K562 (cell line): Measurements from ENCODE around the gene DYNC1H1. TPM values are rescaled to one million over a fixed set of nuclear protein-coding genes. Genes with fewer than 3 reads are reported as not detected.

Source experiments
- CBFA2T2 ChIP-seq: fragments of 450-650 bp; conservative IDR thresholded peaks from 2 replicates; pipeline ENCODE4 v1.6.1; 2017; ENCODE audit warnings: mild to moderate bottlenecking
- CBX3 ChIP-seq, 2 experiments: IDR thresholded peaks; 1 replicate in 1 of 2; 2 replicates in 1 of 2; pipeline ENCODE4 v1.6.1; 2012; ENCODE audit warnings: inconsistent platforms in 2 of 2, low read length in 2 of 2, borderline replicate concordance in 1 of 2, control low read depth in 1 of 2
- CREM ChIP-seq: IDR thresholded peaks from 2 replicates; pipeline ENCODE4 v1.6.1; 2014; ENCODE audit warnings: antibody characterized with exemption, low read depth
- EWSR1 ChIP-seq: fragments of 450-650 bp; IDR thresholded peaks from 2 replicates; pipeline ENCODE4 v1.6.1; 2018; ENCODE audit warnings: borderline replicate concordance, mild to moderate bottlenecking, low read depth, moderate library complexity; ENCODE audit not compliant: partially characterized antibody
- FIP1L1 ChIP-seq: fragments of 200-400 bp; formaldehyde crosslinking; IDR thresholded peaks from 2 replicates; pipeline ENCODE4 v1.6.1; 2018; ENCODE audit warnings: mild to moderate bottlenecking, low read depth, low read length; ENCODE audit not compliant: poor library complexity, severe bottlenecking
- ID3 ChIP-seq, 2 experiments: fragments of 250-450 bp in 1 of 2; fragments of 450-650 bp in 1 of 2; sonication (Bioruptor Pico) in 1 of 2; IDR thresholded peaks; 2 replicates each; pipeline versions ENCODE4 v1.6.1 to v1.8.0; 2016 to 2021; ENCODE audit warnings: mild to moderate bottlenecking in 2 of 2, moderate library complexity in 2 of 2, missing compliant biosample characterization in 1 of 2, missing genetic modification characterization in 1 of 2
- MCM2 ChIP-seq: fragments of 450-650 bp; IDR thresholded peaks from 2 replicates; pipeline ENCODE4 v1.6.1; 2017; ENCODE audit warnings: low read depth, mild to moderate bottlenecking
- MXD1 ChIP-seq: fragments of 250-450 bp; sonication (Bioruptor Pico); IDR thresholded peaks from 2 replicates; pipeline ENCODE4 v1.8.0; 2021; ENCODE audit warnings: borderline replicate concordance, mild to moderate bottlenecking, moderate library complexity; ENCODE audit not compliant: poor library complexity, severe bottlenecking
- NR2C1 ChIP-seq, 2 experiments: fragments of 450-650 bp; IDR thresholded peaks; 2 replicates each; pipeline ENCODE4 v1.6.1; 2017; ENCODE audit warnings: mild to moderate bottlenecking in 2 of 2, antibody characterized with exemption in 1 of 2, inconsistent platforms in 1 of 2, missing compliant biosample characterization in 1 of 2, missing genetic modification characterization in 1 of 2
- TEAD2 ChIP-seq: fragments of 450-650 bp; IDR thresholded peaks from 2 replicates; pipeline ENCODE4 v1.6.1; 2016; ENCODE audit warnings: missing genetic modification characterization, control low read depth, missing compliant biosample characterization
- TRIM24 ChIP-seq, 2 experiments: fragments of 450-650 bp; IDR thresholded peaks; 2 replicates each; pipeline ENCODE4 v1.6.1; 2016
- TRIM25 ChIP-seq: fragments of 450-650 bp; IDR thresholded peaks from 2 replicates; pipeline ENCODE4 v1.7.0; 2016; ENCODE audit warnings: borderline replicate concordance
- ZBTB11 ChIP-seq, 3 experiments: fragments of 200-800 bp in 1 of 3; fragments of 250-450 bp in 1 of 3; fragments of 450-650 bp in 1 of 3; sonication (Bioruptor Pico) in 1 of 3; sonication (Bioruptor generic) in 1 of 3; formaldehyde crosslinking in 1 of 3; IDR thresholded peaks; 2 replicates each; pipeline versions ENCODE4 v1.6.1 to v1.8.0; 2016 to 2022; ENCODE audit warnings: mild to moderate bottlenecking in 2 of 3, missing genetic modification characterization in 2 of 3, missing compliant biosample characterization in 1 of 3, moderate library complexity in 1 of 3
- ZBTB26 ChIP-seq: fragments of 450-650 bp; formaldehyde crosslinking; IDR thresholded peaks from 2 replicates; pipeline ENCODE4 v1.4.0; 2022; ENCODE audit warnings: missing genetic modification characterization
- ZBTB8A ChIP-seq: fragments of 450-650 bp; IDR thresholded peaks from 2 replicates; pipeline ENCODE4 v1.6.1; 2018; ENCODE audit warnings: mild to moderate bottlenecking, moderate library complexity; ENCODE audit not compliant: partially characterized antibody
- ZNF274 ChIP-seq: IDR thresholded peaks from 2 replicates; pipeline ENCODE4 v1.6.1; 2011; ENCODE audit warnings: low read depth, mild to moderate bottlenecking, low read length, moderate library complexity, borderline replicate concordance
- ZNF311 ChIP-seq: fragments of 250-450 bp; sonication (Bioruptor Pico); IDR thresholded peaks from 2 replicates; pipeline ENCODE4 v1.4.0; 2020; ENCODE audit warnings: mild to moderate bottlenecking, moderate library complexity
- ZNF449 ChIP-seq: fragments of 250-450 bp; sonication (Bioruptor Pico); IDR thresholded peaks from 2 replicates; pipeline ENCODE4 v1.8.0; 2022; ENCODE audit warnings: moderate library complexity, mild to moderate bottlenecking, inconsistent platforms
- polyA plus RNA-seq, 8 experiments: library from polyadenylated mRNA; depleted of rRNA in 4 of 8; stranded (reverse) in 5 of 8; unstranded in 3 of 8; fragments of >200 nt; fragmentation: Nextera tagmentation in 2 of 8; fragmentation: Illumina TruSeq in 1 of 8; extraction: Ambion mirVana in 2 of 8; extraction: Trizol in 1 of 8; gene quantifications; 2 replicates each; pipeline versions ENCODE4 v1.2.1 to v1.2.3, GENCODE V29; 2011 to 2014; ENCODE audit warnings: inconsistent platforms in 1 of 8, missing spikeins in 1 of 8
- total RNA-seq, 7 experiments: library from RNA; depleted of rRNA in 6 of 7; stranded (reverse); fragments of >200 nt in 6 of 7; fragmentation: Illumina TruSeq in 2 of 7; extraction: Trizol in 2 of 7; gene quantifications; 2 replicates each; pipeline versions ENCODE4 v1.2.1 to v1.2.3, GENCODE V29; 2011 to 2021; ENCODE audit warnings: low replicate concordance in 1 of 7

Gene DYNC1H1
- total and polyA plus RNA-seq, 9 of the 15 experiments (the other 6 are each of a cell fraction or from before 2014, with no cell fraction given) = 31.9 to 335 (median 115) TPM

DNA sequence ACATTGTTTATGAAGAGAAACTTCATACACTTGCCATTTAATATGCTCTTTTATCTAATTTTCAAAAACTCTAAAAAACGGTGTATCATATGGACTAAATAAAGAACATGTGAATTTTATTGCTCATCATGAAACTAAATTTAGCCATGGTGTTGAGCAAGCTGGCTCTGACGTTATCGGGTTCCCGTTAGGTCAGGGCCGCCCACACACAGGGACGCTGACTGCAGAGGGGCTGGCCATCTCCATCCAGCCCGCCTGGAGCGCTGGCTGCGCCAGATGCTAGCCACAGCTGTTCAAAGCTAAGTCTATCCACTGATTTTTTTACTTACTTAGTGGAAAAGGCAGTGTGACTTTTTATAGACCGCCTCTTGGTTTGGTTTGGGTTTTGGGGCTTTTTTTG is 36.5 kb upstream of the DYNC1H1 start (continued):
- no peak for TF ChIP-seq TEAD2 (tag)
- no peak for TF ChIP-seq ZBTB26 (CRISPR knock-in tag)
- peak; percentile 90 for TF ChIP-seq CREM
- no peak; a peak in 1 of 3 replicates for TF ChIP-seq CBX3 (IDR thresholded peaks at IDR 0.05; ENCODE audit: borderline replicate concordance in 1 of 2, low read length in 2 of 2)
- TF ChIP-seq ZNF311 (CRISPR knock-in tag) = no peak
- peak in 1 of 2 experiments; percentile 67; a peak in 1 of 4 replicates for TF ChIP-seq TRIM24 (IDR thresholded peaks at IDR 0.05)
- no peak for TF ChIP-seq NR2C1 (IDR thresholded peaks at IDR 0.05)
- TF ChIP-seq NR2C1 (tag; IDR thresholded peaks at IDR 0.05) = no peak
- TF ChIP-seq FIP1L1 = no peak
- TF ChIP-seq ZNF449 (CRISPR knock-in tag) = no peak
- TF ChIP-seq ID3 (CRISPR knock-in tag; IDR thresholded peaks at IDR 0.05) = no peak
- no peak for TF ChIP-seq ID3 (tag; IDR thresholded peaks at IDR 0.05)
- no peak for TF ChIP-seq ZNF274
- TF ChIP-seq MXD1 (CRISPR knock-in tag) = no peak
- TF ChIP-seq CBFA2T2 = peak; percentile 54; the same call in 1 of the 2 replicates
- no peak for TF ChIP-seq TRIM25
- no peak for TF ChIP-seq ZBTB8A
- TF ChIP-seq MCM2 = no peak
- TF ChIP-seq ZBTB11 (CRISPR knock-in tag; IDR thresholded peaks at IDR 0.05) = no peak
- no peak for TF ChIP-seq EWSR1
